Measurements from ENCODE around the gene GPSM1. TPM values are rescaled to one million over a fixed set of nuclear protein-coding genes. Genes with fewer than 3 reads are reported as not detected.
"Not testable (repeated sequence)": the region's sequence is repeated elsewhere in the genome, so short reads cannot be mapped to it uniquely, and the experiment has no call there.

The GPSM1 gene
- total RNA-seq, 1 donor = 2.6 TPM

GRCh38 chr9:136316896-136317676 is 10.3 kb upstream of the GPSM1 start:
- Histone ChIP-seq H3K27me3 (ENCODE audit: insufficient read depth, low read length) (no peaks in the 10 kb centered on the region), H3K9me3 (ENCODE audit: low read depth, low read length) (no peaks in the 10 kb centered on the region), H3K4me1 (ENCODE audit: insufficient read depth, low read length) (no peaks in the 10 kb centered on the region), H3K4me3 (ENCODE audit: low read length) (no peak overlapping the region)

- Histone ChIP-seq H3K9me3 (ENCODE audit: low read depth, low read length) (no peaks in the 10 kb centered on the region), H3K4me3 (ENCODE audit: low read length) (no peak overlapping the region), H3K4me1 (ENCODE audit: insufficient read depth, low read length) (no peaks in the 10 kb centered on the region), H3K27me3 (ENCODE audit: insufficient read depth, low read length) (no peaks in the 10 kb centered on the region)
Measured at GRCh38 chr9:136317695-136318094, 9.6 kb upstream of the GPSM1 start.

GRCh38 chr9:136318111-136318775 is 9.1 kb upstream of the GPSM1 start:
- no peaks in the 10 kb centered on the region for H3K9me3 ChIP-seq (ENCODE audit: low read depth, low read length)
- no peak overlapping the region for H3K4me3 ChIP-seq (ENCODE audit: low read length)
- no peaks in the 10 kb centered on the region for H3K27me3 ChIP-seq (ENCODE audit: insufficient read depth, low read length)
- no peaks in the 10 kb centered on the region for H3K4me1 ChIP-seq (ENCODE audit: insufficient read depth, low read length)

GRCh38 chr9:136318776-136319241 is 8.5 kb upstream of the GPSM1 start:
- Histone ChIP-seq H3K27me3 (ENCODE audit: insufficient read depth, low read length) (no peaks in the 10 kb centered on the region), H3K9me3 (ENCODE audit: low read depth, low read length) (no peaks in the 10 kb centered on the region), H3K4me1 (ENCODE audit: insufficient read depth, low read length) (no peaks in the 10 kb centered on the region), H3K4me3 (ENCODE audit: low read length) (no peak overlapping the region)

- H3K9me3 ChIP-seq (ENCODE audit: low read depth, low read length); H3K4me3 ChIP-seq (ENCODE audit: low read length); H3K4me1 ChIP-seq (ENCODE audit: insufficient read depth, low read length); H3K27me3 ChIP-seq (ENCODE audit: insufficient read depth, low read length): not testable (repeated sequence)
Measured at GRCh38 chr9:136319244-136319643, 8.1 kb upstream of the GPSM1 start.

GRCh38 chr9:136319955-136320354 is 7.4 kb upstream of the GPSM1 start:
- H3K9me3 ChIP-seq (ENCODE audit: low read depth, low read length); H3K27me3 ChIP-seq (ENCODE audit: insufficient read depth, low read length); H3K4me1 ChIP-seq (ENCODE audit: insufficient read depth, low read length); H3K4me3 ChIP-seq (ENCODE audit: low read length): not testable (repeated sequence)

GRCh38 chr9:136320972-136321371 is 6.4 kb upstream of the GPSM1 start:
- H3K4me1 ChIP-seq (ENCODE audit: insufficient read depth, low read length); H3K4me3 ChIP-seq (ENCODE audit: low read length); H3K9me3 ChIP-seq (ENCODE audit: low read depth, low read length); H3K27me3 ChIP-seq (ENCODE audit: insufficient read depth, low read length): not testable (repeated sequence)

GRCh38 chr9:136321561-136321960 is 5.8 kb upstream of the GPSM1 start:
- H3K9me3 ChIP-seq (ENCODE audit: low read depth, low read length) = no peaks in the 10 kb centered on the region
- peaks cover 1% of the 10 kb centered on the region for H3K4me1 ChIP-seq (ENCODE audit: insufficient read depth, low read length)
- no peaks in the 10 kb centered on the region for H3K27me3 ChIP-seq (ENCODE audit: insufficient read depth, low read length)
- H3K4me3 ChIP-seq (ENCODE audit: low read length) = no peak overlapping the region

GRCh38 chr9:136322756-136323330 is 4.5 kb upstream of the GPSM1 start:
- Histone ChIP-seq H3K4me3 (ENCODE audit: low read length) (no peak overlapping the region), H3K27me3 (ENCODE audit: insufficient read depth, low read length) (peaks cover 4% of the 10 kb centered on the region), H3K4me1 (ENCODE audit: insufficient read depth, low read length) (peaks cover 6% of the 10 kb centered on the region), H3K9me3 (ENCODE audit: low read depth, low read length) (no peaks in the 10 kb centered on the region)

- no peaks in the 10 kb centered on the region for H3K9me3 ChIP-seq (ENCODE audit: low read depth, low read length)
- H3K4me1 ChIP-seq (ENCODE audit: insufficient read depth, low read length) = peaks cover 11% of the 10 kb centered on the region
- peaks cover 4% of the 10 kb centered on the region for H3K27me3 ChIP-seq (ENCODE audit: insufficient read depth, low read length)
- H3K4me3 ChIP-seq (ENCODE audit: low read length) = no peak overlapping the region
Measured at GRCh38 chr9:136323371-136323789, 4.0 kb upstream of the GPSM1 start.

GRCh38 chr9:136324501-136325300 is 2.6 kb upstream of the GPSM1 start:
- no peak overlapping the region for H3K4me3 ChIP-seq (ENCODE audit: low read length)
- no peaks in the 10 kb centered on the region for H3K9me3 ChIP-seq (ENCODE audit: low read depth, low read length)
- H3K27me3 ChIP-seq (ENCODE audit: insufficient read depth, low read length) = peaks cover 4% of the 10 kb centered on the region
- H3K4me1 ChIP-seq (ENCODE audit: insufficient read depth, low read length) = peaks cover 17% of the 10 kb centered on the region

GRCh38 chr9:136325358-136325757 is 2.0 kb upstream of the GPSM1 start:
- Histone ChIP-seq H3K27me3 (ENCODE audit: insufficient read depth, low read length) (peaks cover 4% of the 10 kb centered on the region), H3K4me1 (ENCODE audit: insufficient read depth, low read length) (peaks cover 17% of the 10 kb centered on the region), H3K4me3 (ENCODE audit: low read length) (no peak overlapping the region), H3K9me3 (ENCODE audit: low read depth, low read length) (no peaks in the 10 kb centered on the region)

GRCh38 chr9:136326061-136326760 is 1.1 kb upstream of the GPSM1 start:
- H3K27me3 ChIP-seq (ENCODE audit: insufficient read depth, low read length) = peaks cover 4% of the 10 kb centered on the region
- no peaks in the 10 kb centered on the region for H3K9me3 ChIP-seq (ENCODE audit: low read depth, low read length)
- no peak overlapping the region for H3K4me3 ChIP-seq (ENCODE audit: low read length)
- H3K4me1 ChIP-seq (ENCODE audit: insufficient read depth, low read length) = peaks cover 17% of the 10 kb centered on the region

- Histone ChIP-seq H3K27me3 (ENCODE audit: insufficient read depth, low read length) (peaks cover 4% of the 10 kb centered on the region), H3K4me1 (ENCODE audit: insufficient read depth, low read length) (peaks cover 17% of the 10 kb centered on the region), H3K4me3 (ENCODE audit: low read length) (no peak overlapping the region), H3K9me3 (ENCODE audit: low read depth, low read length) (no peaks in the 10 kb centered on the region)
Measured at GRCh38 chr9:136326761-136327303, 507 bp upstream of the GPSM1 start.
